Tibial nerve (tissue), 3 donors: ENCODE data around the gene FAM227B.

Experiments used
- POLR2A ChIP-seq, 2 donors: fragments of 450-650 bp; IDR thresholded peaks; one replicate each; pipeline ENCODE4 v1.6.1; 2017; ENCODE audit warnings: antibody characterized with exemption in 2 of 2, mild to moderate bottlenecking in 2 of 2, moderate library complexity in 2 of 2
- TF ChIP-seq, protein P1 (sequence below), 5 experiments: fragments of 200-600 bp in 3 of 5; fragments of 450-650 bp in 2 of 5; sonication (generic) in 3 of 5; IDR thresholded peaks; one replicate each; pipeline ENCODE4 v1.5.1; 2016 to 2019; ENCODE audit warnings: antibody characterized with exemption in 5 of 5, mild to moderate bottlenecking in 3 of 5, moderate library complexity in 2 of 5

DNA sequence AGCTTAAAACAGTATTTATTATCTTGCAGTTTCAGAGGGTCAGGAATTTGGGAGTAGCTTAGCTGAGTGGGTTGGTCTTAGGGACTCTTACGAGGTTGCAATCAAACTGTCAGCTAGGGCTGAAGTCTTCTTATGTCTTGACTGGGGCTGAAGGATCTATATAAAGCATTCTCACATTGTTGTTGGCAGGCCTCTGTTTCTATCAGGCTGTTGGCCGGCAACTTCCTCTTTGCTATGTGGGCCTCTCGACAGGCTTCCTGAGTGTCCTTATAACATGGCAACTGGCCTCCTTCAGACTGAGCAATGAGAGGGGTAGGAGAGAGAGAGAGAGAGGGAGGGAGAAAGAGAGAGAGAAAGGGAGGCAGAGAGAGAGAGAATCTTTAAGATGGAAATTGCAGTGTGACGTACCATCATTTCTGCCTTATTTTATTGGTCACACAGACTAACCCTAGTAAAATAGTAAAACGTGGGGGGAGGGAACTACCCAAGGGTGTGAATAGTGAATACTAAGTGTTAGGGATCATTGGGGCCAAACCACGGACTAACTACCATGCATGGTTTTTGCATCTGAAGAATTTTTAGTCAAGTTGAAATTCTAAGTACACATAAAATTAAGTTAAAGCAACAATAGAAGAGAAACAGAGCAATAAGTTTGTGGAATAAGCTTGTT lies 181.5 kb downstream of the FAM227B start:
- TF ChIP-seq POLR2A (IDR thresholded peaks at IDR 0.05): no peak
- TF ChIP-seq, protein P1, sequence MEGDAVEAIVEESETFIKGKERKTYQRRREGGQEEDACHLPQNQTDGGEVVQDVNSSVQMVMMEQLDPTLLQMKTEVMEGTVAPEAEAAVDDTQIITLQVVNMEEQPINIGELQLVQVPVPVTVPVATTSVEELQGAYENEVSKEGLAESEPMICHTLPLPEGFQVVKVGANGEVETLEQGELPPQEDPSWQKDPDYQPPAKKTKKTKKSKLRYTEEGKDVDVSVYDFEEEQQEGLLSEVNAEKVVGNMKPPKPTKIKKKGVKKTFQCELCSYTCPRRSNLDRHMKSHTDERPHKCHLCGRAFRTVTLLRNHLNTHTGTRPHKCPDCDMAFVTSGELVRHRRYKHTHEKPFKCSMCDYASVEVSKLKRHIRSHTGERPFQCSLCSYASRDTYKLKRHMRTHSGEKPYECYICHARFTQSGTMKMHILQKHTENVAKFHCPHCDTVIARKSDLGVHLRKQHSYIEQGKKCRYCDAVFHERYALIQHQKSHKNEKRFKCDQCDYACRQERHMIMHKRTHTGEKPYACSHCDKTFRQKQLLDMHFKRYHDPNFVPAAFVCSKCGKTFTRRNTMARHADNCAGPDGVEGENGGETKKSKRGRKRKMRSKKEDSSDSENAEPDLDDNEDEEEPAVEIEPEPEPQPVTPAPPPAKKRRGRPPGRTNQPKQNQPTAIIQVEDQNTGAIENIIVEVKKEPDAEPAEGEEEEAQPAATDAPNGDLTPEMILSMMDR (IDR thresholded peaks at IDR 0.05): no peak
